ENCODE results near the gene NPAS2. TPM values are rescaled to one million over a fixed set of nuclear protein-coding genes. Genes with fewer than 3 reads are reported as not detected.

Gene NPAS2
- total and polyA plus RNA-seq, 4 donors, result 5.9 to 17.1 (median 10.4) TPM

DNA sequence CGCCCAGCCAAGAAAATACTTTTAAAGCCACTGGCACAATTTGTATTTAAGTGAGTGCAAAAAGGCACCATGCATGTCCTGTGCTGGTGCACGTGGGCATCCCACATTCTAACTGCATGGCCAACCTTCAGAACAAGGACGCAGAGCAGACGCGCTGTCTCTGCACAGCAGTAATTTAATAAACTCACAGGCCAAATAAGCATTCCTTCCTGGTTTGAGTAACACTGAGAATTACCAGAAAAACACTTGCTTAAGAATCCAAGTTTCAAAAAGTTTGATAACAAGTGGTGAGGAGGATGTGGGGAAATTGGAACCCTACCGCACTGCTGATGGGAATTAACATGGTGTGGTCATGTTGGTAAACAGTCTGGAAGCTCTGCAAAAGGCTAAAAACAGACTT is 220.8 kb downstream of the NPAS2 start:
- Histone ChIP-seq H3K27me3 (ENCODE audit: control insufficient read depth in 3 of 3, insufficient read depth in 3 of 3, low read length in 2 of 3) (no peaks in the 10 kb centered on the region), H3K36me3 (ENCODE audit: control insufficient read depth in 4 of 4, insufficient read depth in 4 of 4, low read length in 4 of 4) (peaks cover 0 to 28% (median 6%) of the 10 kb centered on the region in 4 donors), H3K27ac (ENCODE audit: low read depth in 1 of 2, low read length in 1 of 2) (no peak overlapping the region), H3K9me3 (ENCODE audit: control insufficient read depth in 4 of 4, insufficient read depth in 3 of 4, low read length in 3 of 4) (peaks cover 0 to 2% (median 0%) of the 10 kb centered on the region in 4 donors), H3K9ac (ENCODE audit: insufficient read depth in 1 of 2, low read length in 2 of 2) (no peak overlapping the region), H3K4me3 (no peak overlapping the region), H3K4me1 (ENCODE audit: control insufficient read depth in 5 of 5, insufficient read depth in 5 of 5, low read length in 5 of 5) (peaks cover 0 to 1% (median 0%) of the 10 kb centered on the region in 5 donors)
- DNase-seq, result no peak
- TF ChIP-seq, protein P1, sequence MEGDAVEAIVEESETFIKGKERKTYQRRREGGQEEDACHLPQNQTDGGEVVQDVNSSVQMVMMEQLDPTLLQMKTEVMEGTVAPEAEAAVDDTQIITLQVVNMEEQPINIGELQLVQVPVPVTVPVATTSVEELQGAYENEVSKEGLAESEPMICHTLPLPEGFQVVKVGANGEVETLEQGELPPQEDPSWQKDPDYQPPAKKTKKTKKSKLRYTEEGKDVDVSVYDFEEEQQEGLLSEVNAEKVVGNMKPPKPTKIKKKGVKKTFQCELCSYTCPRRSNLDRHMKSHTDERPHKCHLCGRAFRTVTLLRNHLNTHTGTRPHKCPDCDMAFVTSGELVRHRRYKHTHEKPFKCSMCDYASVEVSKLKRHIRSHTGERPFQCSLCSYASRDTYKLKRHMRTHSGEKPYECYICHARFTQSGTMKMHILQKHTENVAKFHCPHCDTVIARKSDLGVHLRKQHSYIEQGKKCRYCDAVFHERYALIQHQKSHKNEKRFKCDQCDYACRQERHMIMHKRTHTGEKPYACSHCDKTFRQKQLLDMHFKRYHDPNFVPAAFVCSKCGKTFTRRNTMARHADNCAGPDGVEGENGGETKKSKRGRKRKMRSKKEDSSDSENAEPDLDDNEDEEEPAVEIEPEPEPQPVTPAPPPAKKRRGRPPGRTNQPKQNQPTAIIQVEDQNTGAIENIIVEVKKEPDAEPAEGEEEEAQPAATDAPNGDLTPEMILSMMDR (IDR thresholded peaks at IDR 0.05; ENCODE audit: control extremely low read depth, extremely low read depth), result no peak
- ATAC-seq (ENCODE audit: insufficient read depth, low FRiP score), result no peak
- 43 to 75% methylated on average over 6 of the region's 6 CpGs for WGBS, 2 donors

DNA sequence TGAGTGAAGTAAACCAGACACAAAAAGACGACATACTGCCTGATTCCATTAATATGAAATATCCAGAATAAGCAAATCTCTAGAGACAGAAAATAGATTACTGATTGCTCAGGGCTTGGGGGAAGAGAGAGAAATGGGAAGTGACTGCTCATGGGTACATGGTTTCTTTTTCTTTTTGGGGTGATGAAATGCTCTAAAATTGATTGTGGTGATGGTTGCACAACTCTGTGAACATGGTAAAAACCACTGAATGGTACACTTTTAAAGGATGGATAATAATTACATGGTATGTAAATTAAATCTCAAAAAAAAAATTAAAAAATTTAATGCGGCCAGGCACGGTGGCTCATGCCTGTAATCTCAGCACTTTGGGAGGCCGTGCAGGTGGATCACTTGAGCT is 221.5 kb downstream of the NPAS2 start:
- Histone ChIP-seq H3K4me3 (no peak overlapping the region), H3K9me3 (ENCODE audit: control insufficient read depth in 4 of 4, insufficient read depth in 3 of 4, low read length in 3 of 4) (peaks cover 0 to 2% (median 0%) of the 10 kb centered on the region in 4 donors), H3K27ac (ENCODE audit: low read depth in 1 of 2, low read length in 1 of 2) (no peak overlapping the region), H3K9ac (ENCODE audit: insufficient read depth in 1 of 2, low read length in 2 of 2) (no peak overlapping the region), H3K27me3 (ENCODE audit: control insufficient read depth in 3 of 3, insufficient read depth in 3 of 3, low read length in 2 of 3) (no peaks in the 10 kb centered on the region), H3K36me3 (ENCODE audit: control insufficient read depth in 4 of 4, insufficient read depth in 4 of 4, low read length in 4 of 4) (peaks cover 0 to 28% (median 5%) of the 10 kb centered on the region in 4 donors), H3K4me1 (ENCODE audit: control insufficient read depth in 5 of 5, insufficient read depth in 5 of 5, low read length in 5 of 5) (peaks cover 0 to 1% (median 0%) of the 10 kb centered on the region in 5 donors)
- no peak for ATAC-seq (ENCODE audit: insufficient read depth, low FRiP score)
- TF ChIP-seq, protein P1 (IDR thresholded peaks at IDR 0.05; ENCODE audit: control extremely low read depth, extremely low read depth), result no peak
- DNase-seq, result no peak
- WGBS, 2 donors, result 55 to 72% methylated on average over 4 of the region's 4 CpGs

DNA sequence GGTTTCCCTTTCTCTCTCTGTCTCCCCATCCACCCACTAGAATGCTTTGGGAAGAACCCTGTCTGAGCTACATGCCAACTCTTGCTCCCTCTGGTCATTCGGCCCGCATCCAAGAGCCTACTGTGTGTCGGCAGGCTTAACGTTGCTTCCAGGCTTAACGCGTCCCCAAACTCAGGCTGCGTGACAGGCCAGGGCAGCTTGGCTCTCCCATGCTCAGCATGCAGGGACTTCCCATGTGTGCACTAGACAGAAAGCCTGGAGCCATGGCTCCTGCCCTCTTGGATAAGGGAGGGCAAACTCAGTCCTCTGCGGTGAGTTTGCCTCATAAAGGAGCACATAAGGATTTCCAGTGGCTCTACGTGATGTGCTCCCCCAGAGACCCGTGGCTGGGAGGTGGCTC is 225.4 kb downstream of the NPAS2 start:
- Histone ChIP-seq H3K4me1 (ENCODE audit: control insufficient read depth in 5 of 5, insufficient read depth in 5 of 5, low read length in 5 of 5) (peaks cover 0 to 4% (median 0%) of the 10 kb centered on the region in 5 donors), H3K9ac (ENCODE audit: insufficient read depth in 1 of 2, low read length in 2 of 2) (no peak overlapping the region), H3K27me3 (ENCODE audit: control insufficient read depth in 3 of 3, insufficient read depth in 3 of 3, low read length in 2 of 3) (no peaks in the 10 kb centered on the region), H3K4me3 (no peak overlapping the region), H3K36me3 (ENCODE audit: control insufficient read depth in 4 of 4, insufficient read depth in 4 of 4, low read length in 4 of 4) (peaks cover 0 to 14% (median under 1%) of the 10 kb centered on the region in 4 donors), H3K9me3 (ENCODE audit: control insufficient read depth in 4 of 4, insufficient read depth in 3 of 4, low read length in 3 of 4) (no peaks in the 10 kb centered on the region), H3K27ac (ENCODE audit: low read depth in 1 of 2, low read length in 1 of 2) (no peak overlapping the region)
- ATAC-seq (ENCODE audit: insufficient read depth, low FRiP score) (no peak), DNase-seq (no peak)
- TF ChIP-seq, protein P1 (IDR thresholded peaks at IDR 0.05; ENCODE audit: control extremely low read depth, extremely low read depth), result no peak
- 97 to 98% methylated on average over 10 of the region's 10 CpGs for WGBS, 2 donors

Other genes starting within 250 kb of the NPAS2 start
- gene RPL31, start 182.2 kb downstream of the NPAS2 start, total RNA-seq, result 1,000 to 10,000 TPM; 1,020 to 1,101 TPM
- gene RPL31, start 182.2 kb downstream of the NPAS2 start, polyA plus RNA-seq, result 1,000 to 10,000 TPM; 3,995 to 6,954 TPM